PFSK-1 (cell line): ENCODE results near the gene GABRR1.

Source experiments
- FOXP2 ChIP-seq: optimal IDR thresholded peaks from 2 replicates; pipeline ENCODE3; 2011; ENCODE audit warnings: borderline replicate concordance, control low read depth, inconsistent platforms; ENCODE audit not compliant: insufficient read depth; ENCODE audit errors: extremely low read length, extremely low read depth
- POLR2AphosphoS5 ChIP-seq: IDR thresholded peaks from 2 replicates; pipeline ENCODE4 v1.6.1; 2012; ENCODE audit warnings: low read depth, mild to moderate bottlenecking, control low read depth, low read length, moderate library complexity
- SIN3A ChIP-seq: IDR thresholded peaks from 2 replicates; pipeline ENCODE4 v1.6.1; 2012; ENCODE audit warnings: mild to moderate bottlenecking, low read length, moderate library complexity, borderline replicate concordance; ENCODE audit not compliant: insufficient read depth
- TAF1 ChIP-seq: IDR thresholded peaks from 2 replicates; pipeline ENCODE4 v1.6.1; 2012; ENCODE audit warnings: low read length, control low read depth, borderline replicate concordance; ENCODE audit not compliant: insufficient read depth
- TF ChIP-seq, protein P1 (sequence below), 2 experiments: IDR thresholded peaks; 2 replicates each; pipeline versions ENCODE4 v1.6.1 to v1.8.0; 2011 to 2012; ENCODE audit warnings: low read depth in 2 of 2, low read length in 2 of 2, control low read depth in 1 of 2, inconsistent platforms in 1 of 2, mild to moderate bottlenecking in 1 of 2, moderate library complexity in 1 of 2; ENCODE audit not compliant: insufficient read depth in 1 of 2

Gene GABRR1

DNA sequence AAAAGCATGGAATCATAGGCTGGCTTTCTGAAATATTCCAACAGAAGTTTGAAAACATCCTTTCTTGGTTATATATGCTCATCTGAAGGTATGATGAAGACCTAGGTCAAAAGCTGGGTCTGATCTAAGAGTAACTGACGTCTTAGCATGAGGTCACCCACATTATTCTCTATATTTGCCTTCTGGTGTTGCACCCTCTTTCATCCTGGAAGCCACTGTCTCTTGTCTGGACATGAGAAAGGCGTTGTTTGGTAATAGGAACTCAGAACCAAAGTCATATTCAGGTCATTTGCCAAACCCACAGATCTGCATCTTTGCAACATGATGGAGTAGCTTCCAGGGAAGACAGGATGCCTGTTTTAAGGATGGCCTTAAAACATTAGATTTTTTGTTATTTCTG lies 17.6 kb downstream of the GABRR1 start:
- TF ChIP-seq POLR2AphosphoS5 (no peak), FOXP2 (no peak), TAF1 (no peak)

DNA sequence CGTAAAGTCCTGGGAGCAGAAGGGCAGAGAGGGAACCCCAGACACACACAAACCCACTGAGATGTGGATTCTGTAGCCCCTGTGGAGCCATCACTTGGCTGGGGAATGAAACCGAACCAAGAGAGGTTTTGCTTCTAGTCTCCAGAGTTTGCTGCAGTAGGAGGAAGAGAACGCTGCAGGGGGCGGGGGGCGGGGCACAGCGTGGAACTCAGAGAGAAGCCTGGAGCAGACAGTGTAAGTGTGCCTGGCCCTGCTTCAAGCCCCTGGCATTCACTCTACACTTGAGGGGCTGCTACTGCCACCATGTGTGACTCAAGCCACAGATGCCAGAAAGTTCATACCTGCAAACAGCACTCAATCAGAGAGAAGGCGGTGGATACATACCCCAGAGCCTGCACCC lies 18.9 kb downstream of the GABRR1 start:
- TF ChIP-seq TAF1, result no peak
- TF ChIP-seq FOXP2, result no peak
- no peak for TF ChIP-seq SIN3A
- TF ChIP-seq, protein P1, sequence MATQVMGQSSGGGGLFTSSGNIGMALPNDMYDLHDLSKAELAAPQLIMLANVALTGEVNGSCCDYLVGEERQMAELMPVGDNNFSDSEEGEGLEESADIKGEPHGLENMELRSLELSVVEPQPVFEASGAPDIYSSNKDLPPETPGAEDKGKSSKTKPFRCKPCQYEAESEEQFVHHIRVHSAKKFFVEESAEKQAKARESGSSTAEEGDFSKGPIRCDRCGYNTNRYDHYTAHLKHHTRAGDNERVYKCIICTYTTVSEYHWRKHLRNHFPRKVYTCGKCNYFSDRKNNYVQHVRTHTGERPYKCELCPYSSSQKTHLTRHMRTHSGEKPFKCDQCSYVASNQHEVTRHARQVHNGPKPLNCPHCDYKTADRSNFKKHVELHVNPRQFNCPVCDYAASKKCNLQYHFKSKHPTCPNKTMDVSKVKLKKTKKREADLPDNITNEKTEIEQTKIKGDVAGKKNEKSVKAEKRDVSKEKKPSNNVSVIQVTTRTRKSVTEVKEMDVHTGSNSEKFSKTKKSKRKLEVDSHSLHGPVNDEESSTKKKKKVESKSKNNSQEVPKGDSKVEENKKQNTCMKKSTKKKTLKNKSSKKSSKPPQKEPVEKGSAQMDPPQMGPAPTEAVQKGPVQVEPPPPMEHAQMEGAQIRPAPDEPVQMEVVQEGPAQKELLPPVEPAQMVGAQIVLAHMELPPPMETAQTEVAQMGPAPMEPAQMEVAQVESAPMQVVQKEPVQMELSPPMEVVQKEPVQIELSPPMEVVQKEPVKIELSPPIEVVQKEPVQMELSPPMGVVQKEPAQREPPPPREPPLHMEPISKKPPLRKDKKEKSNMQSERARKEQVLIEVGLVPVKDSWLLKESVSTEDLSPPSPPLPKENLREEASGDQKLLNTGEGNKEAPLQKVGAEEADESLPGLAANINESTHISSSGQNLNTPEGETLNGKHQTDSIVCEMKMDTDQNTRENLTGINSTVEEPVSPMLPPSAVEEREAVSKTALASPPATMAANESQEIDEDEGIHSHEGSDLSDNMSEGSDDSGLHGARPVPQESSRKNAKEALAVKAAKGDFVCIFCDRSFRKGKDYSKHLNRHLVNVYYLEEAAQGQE (IDR thresholded peaks at IDR 0.05; ENCODE audit: insufficient read depth in 1 of 2, low read depth in 2 of 2, low read length in 2 of 2), result no peak
- TF ChIP-seq POLR2AphosphoS5, result no peak

DNA sequence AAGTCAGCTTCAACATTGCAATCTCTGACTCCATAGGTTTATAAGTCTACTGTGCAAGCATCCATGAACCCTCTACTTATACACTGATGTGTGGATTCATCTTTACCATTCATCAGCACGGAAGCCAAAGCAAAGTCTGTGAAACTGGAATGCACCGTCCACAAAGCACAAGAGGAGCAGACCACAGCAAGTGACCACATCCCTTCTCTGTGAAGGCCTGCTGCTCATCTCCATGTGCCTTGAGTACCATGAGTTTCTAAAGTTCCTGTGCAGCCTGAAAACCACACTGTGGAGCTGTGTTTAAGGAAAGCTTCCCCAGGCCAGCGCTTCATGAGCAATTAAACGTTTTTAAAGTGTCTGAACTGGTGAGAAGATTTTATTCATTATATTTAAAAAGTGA lies 20.0 kb downstream of the GABRR1 start:
- TF ChIP-seq POLR2AphosphoS5 (no peak), TAF1 (no peak), SIN3A (no peak), FOXP2 (no peak)
- TF ChIP-seq, protein P1 (IDR thresholded peaks at IDR 0.05; ENCODE audit: insufficient read depth in 1 of 2, low read depth in 2 of 2, low read length in 2 of 2), result no peak

DNA sequence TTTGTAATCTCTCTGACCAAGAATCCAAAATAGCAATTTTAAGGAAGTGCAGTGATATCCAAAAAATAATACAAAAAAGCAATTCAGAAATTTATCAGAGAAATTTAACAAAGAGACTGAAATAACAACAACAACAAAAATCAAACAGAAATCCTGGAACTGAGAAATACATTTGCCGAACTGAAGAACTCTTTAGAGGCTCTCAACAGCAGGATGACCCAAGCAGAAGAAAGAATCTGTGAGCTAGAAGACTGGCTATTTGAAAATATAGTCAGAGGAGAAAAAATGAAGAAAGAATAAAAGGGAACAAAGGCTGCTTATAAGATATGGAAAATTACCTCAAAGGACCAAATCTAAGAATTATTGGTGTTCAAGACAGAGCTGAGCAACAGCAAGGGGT lies 22.6 kb downstream of the GABRR1 start:
- no peak for TF ChIP-seq TAF1
- no peak for TF ChIP-seq POLR2AphosphoS5
- TF ChIP-seq FOXP2, result no peak
- TF ChIP-seq SIN3A, result no peak
- TF ChIP-seq, protein P1 (IDR thresholded peaks at IDR 0.05; ENCODE audit: insufficient read depth in 1 of 2, low read depth in 2 of 2, low read length in 2 of 2), result no peak

DNA sequence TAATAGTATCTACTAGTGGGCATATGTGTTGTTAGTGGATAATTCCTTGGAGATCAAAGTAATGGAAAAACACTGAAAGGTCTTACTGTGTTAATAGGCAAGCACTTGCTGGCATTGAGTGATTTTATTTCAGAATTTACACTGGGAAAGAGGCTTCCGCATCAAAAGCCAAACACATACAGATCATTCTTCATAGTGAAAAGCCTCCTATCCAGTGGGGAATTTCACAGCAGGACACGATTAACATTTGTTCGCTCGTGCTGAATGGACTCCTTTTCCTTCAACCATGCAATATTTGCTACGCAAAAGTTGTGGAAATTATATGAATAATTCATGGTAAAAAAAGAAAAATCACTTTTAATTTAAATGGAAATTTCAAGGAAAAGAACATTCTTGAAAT lies 26.4 kb downstream of the GABRR1 start:
- TF ChIP-seq, protein P1 (IDR thresholded peaks at IDR 0.05; ENCODE audit: insufficient read depth in 1 of 2, low read depth in 2 of 2, low read length in 2 of 2), result no peak
- TF ChIP-seq POLR2AphosphoS5 (no peak), SIN3A (no peak), FOXP2 (no peak), TAF1 (no peak)
